Measurements from ENCODE around the gene TRIAP1. TPM values are rescaled to one million over a fixed set of nuclear protein-coding genes. Genes with fewer than 3 reads are reported as not detected.

The TRIAP1 gene
- polyA plus RNA-seq, 4 donors: 29.5 to 36.6 (median 34.3) TPM

GRCh38 chr12:120485961-120486881, 40.0 kb upstream of the TRIAP1 start:
- Histone ChIP-seq H3K4me3 (ENCODE audit: low read depth in 1 of 3, low read length in 3 of 3) (no peak overlapping the region), H3K9me3 (ENCODE audit: control insufficient read depth in 2 of 2, insufficient read depth in 1 of 2, low read depth in 1 of 2, low read length in 1 of 2) (no peaks in the 10 kb centered on the region), H3K27ac (ENCODE audit: low read depth in 1 of 3, low read length in 2 of 3) (no peak overlapping the region), H3K27me3 (ENCODE audit: control insufficient read depth in 3 of 3, insufficient read depth in 3 of 3, low read length in 3 of 3) (no peaks in the 10 kb centered on the region), H3K36me3 (ENCODE audit: control insufficient read depth in 3 of 3, insufficient read depth in 2 of 3, low read depth in 1 of 3, low read length in 3 of 3) (peaks cover 0 to 16% (median 0%) of the 10 kb centered on the region in 3 donors), H3K4me1 (ENCODE audit: control insufficient read depth in 3 of 3, insufficient read depth in 2 of 3, low read depth in 1 of 3, low read length in 2 of 3) (no peaks in the 10 kb centered on the region)
- 87 to 91% (median 89%) methylated on average over 7 of the region's 7 CpGs for WGBS, 3 donors
- FAIRE-seq (no peak), DNase-seq (no peak)

- DNase-seq (no peak), FAIRE-seq (no peak)
- 95 to 98% (median 96%) methylated on average over 1 of the region's 1 CpG for WGBS, 3 donors
Observed at GRCh38 chr12:120483621-120484020, 37.4 kb upstream of the TRIAP1 start.

GRCh38 chr12:120481022-120481767, 35.0 kb upstream of the TRIAP1 start:
- DNase-seq (no peak), FAIRE-seq (no peak)
- Histone ChIP-seq H3K27me3 (ENCODE audit: control insufficient read depth in 3 of 3, insufficient read depth in 3 of 3, low read length in 3 of 3) (no peaks in the 10 kb centered on the region), H3K9me3 (ENCODE audit: control insufficient read depth in 2 of 2, insufficient read depth in 1 of 2, low read depth in 1 of 2, low read length in 1 of 2) (no peaks in the 10 kb centered on the region), H3K4me3 (ENCODE audit: low read depth in 1 of 3, low read length in 3 of 3) (no peak overlapping the region), H3K4me1 (ENCODE audit: control insufficient read depth in 3 of 3, insufficient read depth in 2 of 3, low read depth in 1 of 3, low read length in 2 of 3) (no peaks in the 10 kb centered on the region), H3K27ac (ENCODE audit: low read depth in 1 of 3, low read length in 2 of 3) (no peak overlapping the region), H3K36me3 (ENCODE audit: control insufficient read depth in 3 of 3, insufficient read depth in 2 of 3, low read depth in 1 of 3, low read length in 3 of 3) (peaks cover 0 to 5% (median 0%) of the 10 kb centered on the region in 3 donors)
- 89 to 92% (median 91%) methylated on average over 9 of the region's 9 CpGs for WGBS, 3 donors

More at GRCh38 chr12:120483621-120484020, 37.4 kb upstream of the TRIAP1 start:
- Histone ChIP-seq H3K4me3 (ENCODE audit: low read depth in 1 of 3, low read length in 3 of 3) (no peak overlapping the region), H3K27me3 (ENCODE audit: control insufficient read depth in 3 of 3, insufficient read depth in 3 of 3, low read length in 3 of 3) (no peaks in the 10 kb centered on the region), H3K27ac (ENCODE audit: low read depth in 1 of 3, low read length in 2 of 3) (no peak overlapping the region), H3K36me3 (ENCODE audit: control insufficient read depth in 3 of 3, insufficient read depth in 2 of 3, low read depth in 1 of 3, low read length in 3 of 3) (peaks cover 0 to 7% (median 0%) of the 10 kb centered on the region in 3 donors), H3K4me1 (ENCODE audit: control insufficient read depth in 3 of 3, insufficient read depth in 2 of 3, low read depth in 1 of 3, low read length in 2 of 3) (no peaks in the 10 kb centered on the region), H3K9me3 (ENCODE audit: control insufficient read depth in 2 of 2, insufficient read depth in 1 of 2, low read depth in 1 of 2, low read length in 1 of 2) (no peaks in the 10 kb centered on the region)

GRCh38 chr12:120480211-120480610, 34.0 kb upstream of the TRIAP1 start:
- no peak overlapping the region for H3K27ac ChIP-seq (ENCODE audit: low read depth in 1 of 3, low read length in 2 of 3)
- H3K4me3 ChIP-seq (ENCODE audit: low read depth in 1 of 3, low read length in 3 of 3): no peak overlapping the region
- FAIRE-seq: no peak
- 71 to 82% (median 78%) methylated on average over 1 of the region's 1 CpG for WGBS, 3 donors
- no peaks in the 10 kb centered on the region for H3K9me3 ChIP-seq (ENCODE audit: control insufficient read depth in 2 of 2, insufficient read depth in 1 of 2, low read depth in 1 of 2, low read length in 1 of 2)
- no peak for DNase-seq
- H3K27me3 ChIP-seq (ENCODE audit: control insufficient read depth in 3 of 3, insufficient read depth in 3 of 3, low read length in 3 of 3): no peaks in the 10 kb centered on the region
- no peaks in the 10 kb centered on the region for H3K4me1 ChIP-seq (ENCODE audit: control insufficient read depth in 3 of 3, insufficient read depth in 2 of 3, low read depth in 1 of 3, low read length in 2 of 3)
- H3K36me3 ChIP-seq (ENCODE audit: control insufficient read depth in 3 of 3, insufficient read depth in 2 of 3, low read depth in 1 of 3, low read length in 3 of 3): peaks cover 0 to 5% (median 0%) of the 10 kb centered on the region in 3 donors

GRCh38 chr12:120479458-120479857, 33.3 kb upstream of the TRIAP1 start:
- H3K36me3 ChIP-seq (ENCODE audit: control insufficient read depth in 3 of 3, insufficient read depth in 2 of 3, low read depth in 1 of 3, low read length in 3 of 3): peaks cover 0 to 5% (median 0%) of the 10 kb centered on the region in 3 donors
- no peak overlapping the region for H3K27ac ChIP-seq (ENCODE audit: low read depth in 1 of 3, low read length in 2 of 3)
- no peaks in the 10 kb centered on the region for H3K9me3 ChIP-seq (ENCODE audit: control insufficient read depth in 2 of 2, insufficient read depth in 1 of 2, low read depth in 1 of 2, low read length in 1 of 2)
- no peak for DNase-seq
- no peak for FAIRE-seq
- 92 to 96% (median 95%) methylated on average over 1 of the region's 1 CpG for whole genome bisulfite sequencing, 3 donors
- H3K4me3 ChIP-seq (ENCODE audit: low read depth in 1 of 3, low read length in 3 of 3): no peak overlapping the region
- no peaks in the 10 kb centered on the region for H3K4me1 ChIP-seq (ENCODE audit: control insufficient read depth in 3 of 3, insufficient read depth in 2 of 3, low read depth in 1 of 3, low read length in 2 of 3)
- no peaks in the 10 kb centered on the region for H3K27me3 ChIP-seq (ENCODE audit: control insufficient read depth in 3 of 3, insufficient read depth in 3 of 3, low read length in 3 of 3)

- H3K36me3 ChIP-seq (ENCODE audit: control insufficient read depth in 3 of 3, insufficient read depth in 2 of 3, low read depth in 1 of 3, low read length in 3 of 3): no peaks in the 10 kb centered on the region
- 97 to 100% (median 98%) methylated on average over 1 of the region's 1 CpG for WGBS, 3 donors
- no peak for DNase-seq
- no peak overlapping the region for H3K4me3 ChIP-seq (ENCODE audit: low read depth in 1 of 3, low read length in 3 of 3)
- H3K9me3 ChIP-seq (ENCODE audit: control insufficient read depth in 2 of 2, insufficient read depth in 1 of 2, low read depth in 1 of 2, low read length in 1 of 2): no peaks in the 10 kb centered on the region
- H3K4me1 ChIP-seq (ENCODE audit: control insufficient read depth in 3 of 3, insufficient read depth in 2 of 3, low read depth in 1 of 3, low read length in 2 of 3): no peaks in the 10 kb centered on the region
- no peak for FAIRE-seq
- no peaks in the 10 kb centered on the region for H3K27me3 ChIP-seq (ENCODE audit: control insufficient read depth in 3 of 3, insufficient read depth in 3 of 3, low read length in 3 of 3)
- H3K27ac ChIP-seq (ENCODE audit: low read depth in 1 of 3, low read length in 2 of 3): no peak overlapping the region
Observed at GRCh38 chr12:120475643-120476042, 29.5 kb upstream of the TRIAP1 start.

GRCh38 chr12:120474616-120474960, 28.4 kb upstream of the TRIAP1 start:
- H3K27ac ChIP-seq (ENCODE audit: low read depth in 1 of 3, low read length in 2 of 3): no peak overlapping the region

GRCh38 chr12:120473807-120474615, 27.8 kb upstream of the TRIAP1 start:
- FAIRE-seq (no peak), DNase-seq (no peak)
- WGBS, 3 donors: 75 to 84% (median 78%) methylated on average over 6 of the region's 6 CpGs

More at GRCh38 chr12:120474616-120474960, 28.4 kb upstream of the TRIAP1 start:
- DNase-seq (peak in 1 of 2 donors; percentile 23), FAIRE-seq (no peak)
- 9 to 35% (median 29%) methylated on average over 2 of the region's 2 CpGs for WGBS, 3 donors
- Histone ChIP-seq H3K4me1 (ENCODE audit: control insufficient read depth in 3 of 3, insufficient read depth in 2 of 3, low read depth in 1 of 3, low read length in 2 of 3) (peaks cover 0 to 5% (median 2%) of the 10 kb centered on the region in 3 donors), H3K36me3 (ENCODE audit: control insufficient read depth in 3 of 3, insufficient read depth in 2 of 3, low read depth in 1 of 3, low read length in 3 of 3) (no peaks in the 10 kb centered on the region), H3K4me3 (ENCODE audit: low read depth in 1 of 3, low read length in 3 of 3) (no peak overlapping the region), H3K9me3 (ENCODE audit: control insufficient read depth in 2 of 2, insufficient read depth in 1 of 2, low read depth in 1 of 2, low read length in 1 of 2) (no peaks in the 10 kb centered on the region), H3K27me3 (ENCODE audit: control insufficient read depth in 3 of 3, insufficient read depth in 3 of 3, low read length in 3 of 3) (no peaks in the 10 kb centered on the region)

More at GRCh38 chr12:120473807-120474615, 27.8 kb upstream of the TRIAP1 start:
- H3K4me1 ChIP-seq (ENCODE audit: control insufficient read depth in 3 of 3, insufficient read depth in 2 of 3, low read depth in 1 of 3, low read length in 2 of 3): peaks cover 0 to 5% (median 2%) of the 10 kb centered on the region in 3 donors
- H3K27ac ChIP-seq (ENCODE audit: low read depth in 1 of 3, low read length in 2 of 3): no peak overlapping the region
- no peaks in the 10 kb centered on the region for H3K27me3 ChIP-seq (ENCODE audit: control insufficient read depth in 3 of 3, insufficient read depth in 3 of 3, low read length in 3 of 3)
- no peak overlapping the region for H3K4me3 ChIP-seq (ENCODE audit: low read depth in 1 of 3, low read length in 3 of 3)
- no peaks in the 10 kb centered on the region for H3K36me3 ChIP-seq (ENCODE audit: control insufficient read depth in 3 of 3, insufficient read depth in 2 of 3, low read depth in 1 of 3, low read length in 3 of 3)
- H3K9me3 ChIP-seq (ENCODE audit: control insufficient read depth in 2 of 2, insufficient read depth in 1 of 2, low read depth in 1 of 2, low read length in 1 of 2): no peaks in the 10 kb centered on the region

Data from small intestine (tissue), 7 donors.